Activated T-cell treated with anti-CD3 and anti-CD28 coated beads, Interleukin-2, amount 50 U/mL, for 1 hour (primary cell): ENCODE data around the gene MYLK3.

Source experiments
- DNase-seq: peaks from one replicate; pipeline ENCODE4 v3.0.0-alpha.2; 2020

Gene MYLK3

DNA sequence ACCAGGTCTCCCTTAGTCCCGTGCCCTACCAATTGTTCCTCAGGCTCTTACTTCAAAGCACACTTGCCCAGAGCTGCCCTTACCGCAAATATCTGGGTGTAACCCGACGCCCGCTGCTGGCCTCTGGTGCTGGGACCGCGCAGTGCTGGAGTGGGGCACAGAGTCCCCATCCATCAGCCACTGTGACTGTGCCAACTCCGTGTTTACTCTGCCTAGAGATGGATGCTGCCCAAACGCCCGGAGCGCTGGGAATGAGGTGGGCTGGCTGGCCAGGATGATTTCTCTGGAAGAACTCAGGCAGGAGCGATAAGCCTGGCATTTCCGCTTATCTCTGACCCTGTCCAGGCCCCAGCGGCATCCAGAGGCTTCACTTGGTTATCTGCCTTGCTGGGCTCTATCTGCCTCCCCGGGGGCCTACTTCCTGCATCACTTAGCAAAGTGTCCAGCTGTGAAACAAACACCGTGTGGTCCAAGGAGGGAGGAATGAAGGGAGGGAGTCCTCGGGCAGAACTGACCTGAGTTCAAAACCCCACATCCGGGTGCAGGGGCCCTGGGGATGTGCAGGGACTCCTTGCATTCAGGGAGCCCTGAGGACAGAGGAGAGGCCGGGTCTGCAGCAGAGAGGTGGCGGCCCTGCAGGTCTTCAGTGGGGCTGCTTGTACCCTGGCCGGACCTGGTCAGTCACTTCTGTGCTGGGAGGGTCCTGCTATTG, 9.4 kb upstream of the MYLK3 start:
- no peak for DNase-seq

DNA sequence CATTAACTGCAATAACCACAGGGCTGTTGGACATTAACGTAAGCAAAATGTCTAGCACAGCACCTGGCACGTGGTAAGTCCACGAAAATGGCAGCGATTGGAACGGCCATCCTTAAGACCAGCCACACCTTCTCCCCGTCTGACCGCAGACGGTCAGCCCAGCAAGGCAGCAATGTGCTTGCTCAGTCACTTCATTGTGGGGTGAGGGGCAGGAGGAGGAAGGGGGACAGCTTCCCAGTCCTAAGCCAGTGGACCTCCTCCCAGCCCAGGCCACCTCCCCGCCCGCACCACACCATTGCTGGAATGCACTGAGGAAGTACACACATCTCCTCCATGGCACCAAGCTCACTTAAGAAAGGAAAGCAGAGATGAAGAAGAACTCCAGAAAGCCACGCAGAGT, 8.6 kb upstream of the MYLK3 start:
- DNase-seq, result no peak

DNA sequence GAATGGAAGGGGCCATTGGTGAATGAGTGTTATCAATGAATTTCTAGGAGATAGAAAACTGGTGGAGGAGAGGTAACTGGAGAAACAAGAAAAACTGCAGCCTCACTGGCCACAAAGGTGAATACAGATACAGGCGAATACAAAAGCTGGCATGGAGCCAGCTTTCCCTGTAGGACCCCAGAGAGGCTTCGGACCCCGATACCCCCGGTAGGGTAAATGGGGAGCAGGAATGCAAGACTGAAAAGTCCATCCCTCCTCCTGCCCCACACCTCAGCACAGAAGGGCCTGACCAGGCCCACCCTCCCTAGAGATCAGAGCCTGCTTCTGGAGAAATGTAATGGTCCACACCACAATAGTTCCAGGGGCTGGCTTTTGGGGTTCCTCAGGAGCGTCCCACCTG, 4.9 kb upstream of the MYLK3 start:
- DNase-seq, result no peak

GRCh38 chr16:46751381-46751780, 3.2 kb upstream of the MYLK3 start:
- DNase-seq, result no peak

DNA sequence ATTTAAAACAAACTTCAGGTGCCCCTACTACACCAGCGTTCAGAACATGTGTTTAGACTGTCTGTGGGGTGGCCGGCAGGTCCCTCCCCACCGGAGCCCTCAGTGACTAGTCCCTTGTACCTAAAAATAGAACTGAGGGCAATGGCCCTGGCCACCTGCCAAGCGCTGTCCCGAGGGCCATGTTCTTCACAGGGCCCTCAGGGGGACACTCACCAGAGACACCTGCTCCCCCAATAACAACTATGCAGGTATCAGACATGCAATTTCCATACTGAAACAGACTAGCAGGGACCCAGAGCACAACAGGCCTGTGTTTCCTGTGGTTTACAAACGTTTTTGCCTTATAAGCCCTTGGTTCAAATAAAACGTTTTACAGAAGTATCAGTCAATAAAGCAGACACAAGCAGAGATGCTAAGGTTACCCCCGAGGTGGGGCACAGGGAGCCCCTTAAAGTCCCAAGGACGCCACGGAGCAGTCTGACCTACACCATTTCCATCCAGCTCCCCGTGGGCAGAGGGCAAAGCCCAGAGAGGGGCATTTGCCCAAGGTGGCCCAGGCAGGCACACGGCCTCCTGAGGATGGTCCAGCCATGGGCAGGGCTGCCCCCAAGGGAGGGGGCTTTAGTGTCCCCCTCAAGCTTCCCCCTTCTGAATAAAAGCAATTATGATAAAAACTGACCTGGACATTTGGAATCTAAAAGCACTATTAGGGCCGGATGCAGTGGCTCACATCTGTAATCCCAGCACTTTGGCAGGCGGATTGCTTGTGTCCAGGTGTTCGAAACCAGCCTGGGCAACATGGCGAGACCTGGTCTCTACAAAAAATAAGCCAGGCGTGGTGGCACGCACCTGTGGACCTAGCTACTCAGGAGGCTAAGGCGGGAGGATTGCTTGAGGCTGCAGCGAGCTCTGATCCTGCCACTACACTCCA, 896 bp upstream of the MYLK3 start:
- DNase-seq, result no peak

- DNase-seq, result no peak
Measured at GRCh38 chr16:46746821-46747776, 1.0 kb downstream of the MYLK3 start.

GRCh38 chr16:46745617-46746016, 2.5 kb downstream of the MYLK3 start:
- no peak for DNase-seq

DNA sequence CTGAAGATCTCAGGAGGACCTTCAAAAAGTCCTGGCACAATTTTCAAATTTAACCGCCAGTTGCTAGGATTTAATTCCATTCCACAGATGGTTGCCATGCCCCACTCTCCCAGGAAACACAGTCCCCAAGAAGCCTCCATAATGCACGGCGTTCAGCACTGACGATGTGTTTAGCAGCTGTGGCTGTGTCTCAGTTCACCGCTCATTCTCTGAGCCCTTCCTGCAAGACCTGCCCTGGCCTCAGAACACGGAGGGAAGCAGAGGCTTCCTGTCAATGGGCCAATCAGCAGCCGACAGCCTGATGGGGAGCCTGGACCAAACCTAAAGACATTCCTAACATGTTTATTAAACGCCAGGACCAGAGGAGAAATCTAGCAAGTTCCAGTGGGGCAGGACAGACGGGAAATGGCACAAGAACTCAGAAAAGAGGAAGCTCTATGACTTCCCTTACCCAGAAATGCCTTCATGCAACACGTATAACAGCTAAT, 4.9 kb downstream of the MYLK3 start:
- DNase-seq, result no peak

DNA sequence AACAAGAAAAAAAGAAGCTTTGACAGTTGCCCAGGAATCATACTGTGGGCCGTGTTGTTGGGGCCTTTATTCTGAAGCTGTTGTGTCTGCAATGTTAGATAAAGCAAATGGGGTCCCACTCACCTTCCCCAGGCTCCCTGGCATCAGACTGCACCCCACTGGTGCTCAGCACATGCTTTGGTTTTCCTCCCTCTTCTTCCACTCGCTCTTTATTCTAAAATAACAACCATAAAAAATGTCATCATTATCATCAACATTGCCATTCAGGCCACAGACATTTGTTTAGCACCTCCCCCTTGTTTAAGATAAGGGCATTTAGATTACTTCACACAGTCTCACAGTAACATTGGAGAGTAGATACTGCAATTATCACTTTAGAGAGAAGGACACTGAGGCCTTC, 8.2 kb downstream of the MYLK3 start:
- DNase-seq, result no peak

GRCh38 chr16:46737621-46738214, 10.4 kb downstream of the MYLK3 start:
- no peak for DNase-seq

DNA sequence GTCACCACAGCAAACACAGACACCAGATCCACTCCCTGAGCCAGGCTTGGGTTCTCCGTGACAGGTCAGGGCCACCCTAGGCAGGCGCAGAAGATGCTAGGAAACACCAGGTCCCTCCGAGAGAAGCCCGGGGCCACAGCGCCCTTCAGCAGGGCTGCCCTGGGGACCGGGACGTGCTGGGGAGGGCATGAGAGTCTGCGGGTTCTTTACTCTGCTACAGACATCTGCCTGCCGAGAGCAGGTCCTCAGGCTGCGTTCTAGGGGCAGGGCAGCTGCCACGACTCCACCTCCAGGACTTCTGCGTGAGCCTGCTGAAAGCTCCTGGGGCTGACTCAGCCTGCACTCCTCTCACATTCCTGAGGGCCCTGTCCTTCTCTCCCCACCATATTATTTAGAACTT, 11.4 kb downstream of the MYLK3 start:
- DNase-seq, result no peak

GRCh38 chr16:46733319-46733830, 14.8 kb downstream of the MYLK3 start:
- no peak for DNase-seq

DNA sequence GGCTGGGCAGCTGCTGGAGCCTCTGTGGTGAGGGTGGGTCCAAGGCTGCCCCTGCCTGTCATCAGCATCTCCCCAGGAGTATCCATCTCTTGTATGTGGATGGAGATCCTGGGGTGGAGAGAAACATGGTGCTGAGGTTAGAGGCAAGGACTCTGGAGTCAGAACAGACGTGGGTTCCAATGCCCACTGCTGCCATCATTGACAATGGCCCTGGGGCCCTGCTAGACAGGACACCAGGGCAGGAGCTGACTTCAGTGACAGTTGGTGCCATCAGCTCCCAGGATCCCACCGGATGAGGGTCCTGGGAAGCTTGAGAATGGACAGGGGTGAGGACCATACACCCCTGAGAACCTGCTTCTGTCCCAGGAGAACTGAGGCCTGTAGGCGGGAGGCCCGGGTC, 15.6 kb downstream of the MYLK3 start:
- no peak for DNase-seq

GRCh38 chr16:46731691-46732555, 16.2 kb downstream of the MYLK3 start:
- DNase-seq, result no peak

DNA sequence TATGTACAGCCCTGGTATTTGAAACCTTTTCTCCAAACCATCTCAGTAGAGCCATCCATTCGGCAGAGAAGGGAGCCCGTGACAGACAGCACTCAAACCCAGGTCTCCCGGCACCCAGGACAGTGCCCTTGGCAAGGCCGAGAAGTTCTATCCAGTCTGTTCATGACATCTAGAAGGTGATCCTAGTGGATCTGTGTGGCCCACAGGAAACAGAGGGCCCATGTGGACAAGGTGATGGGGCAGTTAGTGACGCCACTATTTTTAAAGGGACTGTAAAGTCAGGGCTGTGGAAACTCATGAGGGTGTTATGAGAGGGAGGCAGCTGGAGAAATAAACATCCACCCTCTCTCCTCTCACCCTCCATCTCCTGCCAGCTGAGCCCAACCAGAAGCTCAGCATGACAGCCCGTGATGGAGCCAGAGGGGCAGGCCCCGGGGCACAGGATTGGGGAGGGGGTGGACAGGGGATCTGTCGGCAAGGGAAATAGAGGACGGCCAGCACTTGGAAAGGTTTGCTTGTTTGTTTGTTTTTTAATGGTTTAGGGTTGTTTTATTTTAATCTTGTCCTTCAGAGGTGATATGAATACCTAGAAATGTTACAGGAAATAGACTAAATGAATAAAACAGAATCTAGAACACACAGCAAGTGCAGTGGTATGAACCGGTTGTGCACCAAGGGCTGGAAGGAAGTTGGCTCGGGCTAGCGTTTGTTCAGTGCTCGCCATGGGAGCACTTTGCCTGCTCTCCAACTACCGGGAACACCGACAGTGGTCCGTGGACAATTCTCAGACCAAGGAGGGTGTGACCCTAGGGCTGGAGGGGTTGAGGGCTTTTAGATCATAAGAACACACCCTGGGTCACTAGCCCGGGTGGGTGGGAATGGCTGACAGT, 17.1 kb downstream of the MYLK3 start:
- DNase-seq, result no peak

DNA sequence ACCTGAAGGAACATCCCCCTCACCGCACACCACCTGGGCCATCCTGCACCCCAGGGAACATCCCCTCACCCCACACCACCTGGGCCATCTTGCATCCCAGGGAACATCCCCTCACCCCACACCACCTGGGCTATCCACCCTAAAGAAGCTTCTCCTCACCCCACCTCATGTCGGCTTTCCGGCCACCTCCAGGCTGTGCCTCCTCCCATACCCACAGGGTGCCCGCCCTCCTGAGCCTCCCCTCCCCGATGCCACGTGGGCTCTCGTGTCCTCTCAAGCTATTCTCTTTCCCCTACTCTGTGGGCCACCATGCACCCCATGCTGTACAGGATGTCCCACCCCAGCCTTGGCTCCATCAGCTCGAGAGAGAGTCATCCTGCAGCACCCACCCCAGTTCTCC, 18.0 kb downstream of the MYLK3 start:
- no peak for DNase-seq

GRCh38 chr16:46729326-46729995, 18.7 kb downstream of the MYLK3 start:
- DNase-seq, result no peak

DNA sequence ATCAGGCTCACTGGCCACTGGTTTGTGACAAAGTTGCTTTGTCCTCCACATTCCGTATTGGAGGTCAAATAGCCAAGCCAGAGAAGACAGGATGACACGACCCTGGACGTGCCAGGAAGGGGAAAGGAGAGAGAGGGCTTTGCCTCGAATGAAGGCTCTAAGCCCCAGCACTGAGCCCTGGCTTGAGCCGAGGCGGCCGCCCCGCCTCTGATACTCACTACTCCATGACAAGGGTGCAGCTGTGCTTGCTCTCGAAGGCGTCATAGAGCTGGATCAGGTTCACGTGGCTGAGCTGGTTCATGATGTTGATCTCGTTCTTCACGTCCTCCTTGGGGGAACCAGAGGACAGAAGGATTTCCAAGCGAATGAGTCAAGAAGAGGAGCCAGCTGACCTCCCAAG, 19.3 kb downstream of the MYLK3 start:
- no peak for DNase-seq

GRCh38 chr16:46727630-46728029, 20.5 kb downstream of the MYLK3 start:
- no peak for DNase-seq

DNA sequence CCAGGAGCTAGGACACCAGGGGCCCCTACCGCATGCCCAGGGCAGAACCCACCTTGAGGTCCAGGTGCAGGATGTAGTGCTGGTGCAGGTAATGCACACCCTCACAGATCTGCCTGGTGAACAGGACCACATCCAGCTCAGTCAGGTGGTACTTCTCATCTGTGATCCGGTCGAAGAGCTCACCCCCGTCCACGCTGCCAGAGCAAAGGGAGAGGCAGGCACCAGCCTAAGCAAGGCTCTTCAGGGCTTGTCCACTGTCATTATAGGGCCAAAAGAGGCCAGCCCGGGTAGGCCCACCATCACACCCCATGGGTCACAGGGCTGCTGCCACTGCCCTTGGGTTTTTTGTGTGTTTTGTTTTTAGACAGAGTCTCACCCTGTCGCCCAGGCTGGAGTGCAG, 21.0 kb downstream of the MYLK3 start:
- DNase-seq, result no peak
